ENCODE data around the gene ZC3H14.

DNA sequence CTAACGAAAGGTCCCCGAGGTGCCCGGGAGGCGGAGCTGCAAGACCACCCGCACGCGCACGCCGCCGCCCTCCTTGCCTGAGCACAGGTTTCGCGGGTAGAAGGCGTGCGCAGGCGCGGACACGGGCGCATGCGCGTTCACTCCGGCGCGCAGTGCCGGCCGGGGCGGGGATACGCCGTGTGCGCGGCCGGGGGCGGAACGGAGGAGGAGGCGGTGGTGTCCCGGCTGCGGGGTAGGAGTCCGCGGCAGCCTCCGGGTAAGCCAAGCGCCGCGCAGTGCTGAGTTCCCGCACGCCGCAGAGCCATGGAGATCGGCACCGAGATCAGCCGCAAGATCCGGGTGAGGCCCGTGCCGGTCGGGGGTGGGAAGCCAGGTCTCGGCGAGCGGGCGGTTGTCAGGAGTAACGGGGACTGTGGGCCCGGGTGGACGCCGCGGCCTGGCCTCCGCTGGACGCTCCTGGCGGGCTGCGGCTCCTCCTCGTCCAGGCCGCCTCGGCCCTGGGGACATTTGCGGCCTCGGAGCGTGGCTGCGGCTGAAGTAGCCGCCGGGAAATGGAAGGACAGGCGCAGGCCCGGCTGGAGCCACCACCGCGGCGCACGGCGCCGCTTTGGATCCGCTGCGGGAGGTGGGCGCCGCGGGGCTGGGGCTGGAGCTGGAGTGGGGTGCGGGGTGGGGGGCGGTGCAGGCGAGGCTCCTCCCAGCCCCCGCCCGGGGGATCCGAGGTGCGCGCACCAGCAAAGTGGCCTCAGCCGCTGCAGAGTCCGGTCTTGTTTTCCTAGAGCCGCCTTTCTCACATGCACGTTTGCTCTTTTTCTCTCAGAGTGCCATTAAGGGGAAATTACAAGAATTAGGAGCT lies at the start of gene ZC3H14:
- TF ChIP-seq CTCF (IDR thresholded peaks at IDR 0.05; ENCODE audit: low read length) (no peak), EZH2phosphoT487 (IDR thresholded peaks at IDR 0.05; ENCODE audit: low read length) (no peak), EZH2 (optimal IDR thresholded peaks at IDR 0.05; ENCODE audit: low read depth, low read length) (no peak)
